Measurements from ENCODE around the gene CFAP46. TPM values are rescaled to one million over a fixed set of nuclear protein-coding genes. Genes with fewer than 3 reads are reported as not detected.
"Not testable (repeated sequence)": the region's sequence is repeated elsewhere in the genome, so short reads cannot be mapped to it uniquely, and the experiment has no call there.

CFAP46 gene
- total and polyA plus RNA-seq, 2 of the 8 experiments (the other 6 are each of a cell fraction or from before 2014, with no cell fraction given): 2.6 to 4.8 TPM

- H2BK15ac ChIP-seq (ENCODE audit: low read length); POLR2A ChIA-PET (ENCODE audit: partially characterized antibody): not testable (repeated sequence)
- 90% methylated on average over 1 of the region's 6 CpGs; no CpG with 5 or more reads in 1 of the 2 experiments for WGBS, 2 experiments (ENCODE audit: extremely low coverage in 1 of 2, insufficient coverage in 1 of 2, insufficient read length in 1 of 2, insufficient replicate concordance in 2 of 2, low coverage in 1 of 2, low lambda C conversion rate in 2 of 2, missing lambda C conversion rate in 1 of 2)
Observed at GRCh38 chr10:132931258-132932250, 10.8 kb downstream of the CFAP46 start.

More at GRCh38 chr10:132931258-132932250, 10.8 kb downstream of the CFAP46 start:
- H2BK20ac ChIP-seq (ENCODE audit: low read length); H4K5ac ChIP-seq (ENCODE audit: insufficient read length, low read depth, low read length); H3K4me2 ChIP-seq (ENCODE audit: insufficient read depth in 1 of 2, low read depth in 2 of 2, low read length in 2 of 2); H2BK5ac ChIP-seq (ENCODE audit: low read depth, low read length); H3K18ac ChIP-seq (ENCODE audit: extremely low read depth, low read length); DNase-seq (ENCODE audit: low read depth in 1 of 2, low spot score in 2 of 2); H3K14ac ChIP-seq (ENCODE audit: insufficient read length); FAIRE-seq; H4K8ac ChIP-seq (ENCODE audit: extremely low read depth, insufficient read depth, low read length); H3K56ac ChIP-seq (replicated peaks; ENCODE audit: insufficient read length, low read depth, low read length); H4K20me1 ChIP-seq (replicated peaks in 1 of 2; ENCODE audit: control insufficient read depth in 1 of 2, insufficient read depth in 2 of 2, low read length in 2 of 2); H3K4me3 ChIP-seq (ENCODE audit: extremely low read depth in 1 of 4, insufficient read depth in 2 of 4, low read depth in 3 of 4, low read length in 4 of 4); H3K23me2 ChIP-seq (ENCODE audit: low read depth, low read length); CTCF ChIA-PET (ENCODE audit: partially characterized antibody); H3K9ac ChIP-seq (replicated peaks in 1 of 4; ENCODE audit: extremely low read depth in 1 of 4, low read depth in 3 of 4, low read length in 3 of 4); H3K9me3 ChIP-seq (ENCODE audit: insufficient read depth in 2 of 2, low read depth in 1 of 2, low read length in 1 of 2); H3K79me2 ChIP-seq (ENCODE audit: control insufficient read depth in 1 of 2, insufficient read depth in 2 of 2, low read length in 2 of 2); H3K36me3 ChIP-seq (ENCODE audit: control insufficient read depth in 2 of 4, insufficient read depth in 4 of 4, low read length in 3 of 4); H3K4ac ChIP-seq (replicated peaks; ENCODE audit: insufficient read length, low read depth, low read length); H3K79me1 ChIP-seq (ENCODE audit: low read depth, low read length); H3K27ac ChIP-seq (ENCODE audit: low read depth, low read length); H2BK12ac ChIP-seq (ENCODE audit: low read depth, low read length); H3K23ac ChIP-seq (ENCODE audit: insufficient read length); H3K27me3 ChIP-seq (replicated peaks in 1 of 4; ENCODE audit: control insufficient read depth in 3 of 4, extremely low read depth in 1 of 4, insufficient read depth in 3 of 4, low read length in 3 of 4); H2AK5ac ChIP-seq (ENCODE audit: low read depth, low read length); H2AFZ ChIP-seq (ENCODE audit: low read length); H3K4me1 ChIP-seq (replicated peaks in 1 of 4; ENCODE audit: control insufficient read depth in 3 of 4, insufficient read depth in 4 of 4, low read length in 3 of 4); H2BK120ac ChIP-seq (replicated peaks; ENCODE audit: low read depth, low read length); H4K91ac ChIP-seq (replicated peaks; ENCODE audit: insufficient read length, low read length): not testable (repeated sequence)
